ENCODE data around the gene SPATA9.

DNA sequence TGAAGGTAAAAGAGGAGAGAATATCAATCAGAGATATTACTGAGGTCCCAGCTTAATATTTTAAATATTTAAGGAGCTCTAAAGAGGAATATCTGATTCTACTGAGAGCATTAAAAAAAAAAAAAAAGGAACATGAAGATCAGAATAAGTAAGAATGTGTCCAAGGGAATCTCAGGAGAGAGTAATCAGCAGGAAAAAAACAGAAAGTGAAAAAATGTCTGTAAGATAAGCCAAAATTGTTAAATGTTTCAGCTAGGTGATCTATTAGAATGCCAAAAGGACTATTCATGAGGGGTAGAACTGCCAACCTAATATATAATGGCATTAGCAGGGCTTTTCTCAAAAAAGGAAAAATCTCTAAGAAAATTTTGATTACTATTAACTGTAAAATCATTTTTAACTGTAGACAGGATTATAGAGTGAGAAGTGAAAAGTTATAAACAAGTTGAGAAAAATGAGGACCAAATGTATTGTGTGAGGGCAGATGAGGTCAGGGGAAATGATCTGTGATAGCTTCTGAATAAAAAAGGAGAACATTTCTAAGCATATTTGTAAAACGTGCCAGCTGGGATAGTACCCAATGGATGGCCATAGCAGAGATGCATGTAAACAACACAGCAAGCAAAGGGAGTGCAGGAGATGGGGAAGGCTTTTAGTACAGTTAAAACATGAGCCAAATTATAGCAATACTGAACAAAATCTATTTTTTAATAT is 38.9 kb upstream of the SPATA9 start:
- TF ChIP-seq, protein P1, sequence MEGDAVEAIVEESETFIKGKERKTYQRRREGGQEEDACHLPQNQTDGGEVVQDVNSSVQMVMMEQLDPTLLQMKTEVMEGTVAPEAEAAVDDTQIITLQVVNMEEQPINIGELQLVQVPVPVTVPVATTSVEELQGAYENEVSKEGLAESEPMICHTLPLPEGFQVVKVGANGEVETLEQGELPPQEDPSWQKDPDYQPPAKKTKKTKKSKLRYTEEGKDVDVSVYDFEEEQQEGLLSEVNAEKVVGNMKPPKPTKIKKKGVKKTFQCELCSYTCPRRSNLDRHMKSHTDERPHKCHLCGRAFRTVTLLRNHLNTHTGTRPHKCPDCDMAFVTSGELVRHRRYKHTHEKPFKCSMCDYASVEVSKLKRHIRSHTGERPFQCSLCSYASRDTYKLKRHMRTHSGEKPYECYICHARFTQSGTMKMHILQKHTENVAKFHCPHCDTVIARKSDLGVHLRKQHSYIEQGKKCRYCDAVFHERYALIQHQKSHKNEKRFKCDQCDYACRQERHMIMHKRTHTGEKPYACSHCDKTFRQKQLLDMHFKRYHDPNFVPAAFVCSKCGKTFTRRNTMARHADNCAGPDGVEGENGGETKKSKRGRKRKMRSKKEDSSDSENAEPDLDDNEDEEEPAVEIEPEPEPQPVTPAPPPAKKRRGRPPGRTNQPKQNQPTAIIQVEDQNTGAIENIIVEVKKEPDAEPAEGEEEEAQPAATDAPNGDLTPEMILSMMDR (IDR thresholded peaks at IDR 0.05; ENCODE audit: extremely low read depth in 1 of 2, insufficient read depth in 1 of 2, low read depth in 1 of 2, low read length in 2 of 2): no peak
- TF ChIP-seq EZH2 (IDR thresholded peaks at IDR 0.05; ENCODE audit: borderline replicate concordance, low read depth, low read length, severe bottlenecking) (no peak), JUN (IDR thresholded peaks at IDR 0.05; ENCODE audit: borderline replicate concordance, insufficient read depth, insufficient read length, low read depth) (no peak), POLR2A (IDR thresholded peaks at IDR 0.05; ENCODE audit: low read depth, low read length) (no peak), GATA2 (IDR thresholded peaks at IDR 0.05; ENCODE audit: insufficient read depth, insufficient read length, low read depth, low read length) (no peak), POLR2AphosphoS5 (IDR thresholded peaks at IDR 0.05; ENCODE audit: insufficient read depth, low read depth, low read length) (no peak), FOS (IDR thresholded peaks at IDR 0.05; ENCODE audit: borderline replicate concordance, insufficient read depth, low read length) (no peak), MYC (IDR thresholded peaks at IDR 0.05; ENCODE audit: low read depth, low read length) (no peak)
- TF ChIP-seq, protein P2, sequence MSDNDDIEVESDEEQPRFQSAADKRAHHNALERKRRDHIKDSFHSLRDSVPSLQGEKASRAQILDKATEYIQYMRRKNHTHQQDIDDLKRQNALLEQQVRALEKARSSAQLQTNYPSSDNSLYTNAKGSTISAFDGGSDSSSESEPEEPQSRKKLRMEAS (IDR thresholded peaks at IDR 0.05; ENCODE audit: insufficient read depth, insufficient read length): no peak
